ENCODE measurements around the gene COX7A1.
"Not testable (repeated sequence)": the region's sequence is repeated elsewhere in the genome, so short reads cannot be mapped to it uniquely, and the experiment has no call there.

The COX7A1 gene

GRCh38 chr19:36142496-36142895 lies 9.8 kb downstream of the COX7A1 start:
- Histone ChIP-seq H3K27me3 (ENCODE audit: control insufficient read depth in 2 of 2, insufficient read depth in 2 of 2, low read length in 2 of 2) (no peaks in the 10 kb centered on the region), H3K4me3 (ENCODE audit: low read length in 2 of 2) (no peak overlapping the region), H3K4me1 (ENCODE audit: control insufficient read depth in 2 of 2, insufficient read depth in 2 of 2, low read length in 2 of 2) (peaks cover 9 to 14% of the 10 kb centered on the region in 2 donors), H3K9me3 (ENCODE audit: control insufficient read depth in 2 of 2, low read length in 2 of 2) (no peaks in the 10 kb centered on the region), H3K9ac (ENCODE audit: low read depth in 1 of 2, low read length in 2 of 2) (no peak overlapping the region), H3K36me3 (ENCODE audit: control insufficient read depth in 2 of 2, insufficient read depth in 2 of 2, low read length in 2 of 2) (peaks cover 39 to 46% of the 10 kb centered on the region in 2 donors), H3K27ac (ENCODE audit: low read depth in 2 of 2, low read length in 2 of 2) (no peak overlapping the region)

GRCh38 chr19:36142046-36142445 lies 10.2 kb downstream of the COX7A1 start:
- Histone ChIP-seq H3K9me3 (ENCODE audit: control insufficient read depth in 2 of 2, low read length in 2 of 2) (no peaks in the 10 kb centered on the region), H3K4me3 (ENCODE audit: low read length in 2 of 2) (no peak overlapping the region), H3K9ac (ENCODE audit: low read depth in 1 of 2, low read length in 2 of 2) (no peak overlapping the region), H3K27ac (ENCODE audit: low read depth in 2 of 2, low read length in 2 of 2) (no peak overlapping the region), H3K27me3 (ENCODE audit: control insufficient read depth in 2 of 2, insufficient read depth in 2 of 2, low read length in 2 of 2) (no peaks in the 10 kb centered on the region), H3K4me1 (ENCODE audit: control insufficient read depth in 2 of 2, insufficient read depth in 2 of 2, low read length in 2 of 2) (peaks cover 11 to 19% of the 10 kb centered on the region in 2 donors), H3K36me3 (ENCODE audit: control insufficient read depth in 2 of 2, insufficient read depth in 2 of 2, low read length in 2 of 2) (peaks cover 37 to 44% of the 10 kb centered on the region in 2 donors)

- no peaks in the 10 kb centered on the region for H3K27me3 ChIP-seq (ENCODE audit: control insufficient read depth in 2 of 2, insufficient read depth in 2 of 2, low read length in 2 of 2)
- peak overlapping the region; percentile 98 to 99 for H3K4me3 ChIP-seq (ENCODE audit: low read length in 2 of 2)
- peaks cover 31 to 38% of the 10 kb centered on the region in 2 donors for H3K36me3 ChIP-seq (ENCODE audit: control insufficient read depth in 2 of 2, insufficient read depth in 2 of 2, low read length in 2 of 2)
- H3K4me1 ChIP-seq (ENCODE audit: control insufficient read depth in 2 of 2, insufficient read depth in 2 of 2, low read length in 2 of 2) = peaks cover 17 to 24% of the 10 kb centered on the region in 2 donors
- no peaks in the 10 kb centered on the region for H3K9me3 ChIP-seq (ENCODE audit: control insufficient read depth in 2 of 2, low read length in 2 of 2)
- H3K27ac ChIP-seq (ENCODE audit: low read depth in 2 of 2, low read length in 2 of 2) = peak overlapping the region; percentile 99 to 100
- peak overlapping the region in 1 of 2 donors; percentile 100 for H3K9ac ChIP-seq (ENCODE audit: low read depth in 1 of 2, low read length in 2 of 2)
These were observed 11.0 kb downstream of the COX7A1 start for GRCh38 chr19:36141039-36141927.

GRCh38 chr19:36140304-36141038 lies 11.8 kb downstream of the COX7A1 start:
- no peaks in the 10 kb centered on the region for H3K27me3 ChIP-seq (ENCODE audit: control insufficient read depth in 2 of 2, insufficient read depth in 2 of 2, low read length in 2 of 2)
- peaks cover 23 to 30% of the 10 kb centered on the region in 2 donors for H3K36me3 ChIP-seq (ENCODE audit: control insufficient read depth in 2 of 2, insufficient read depth in 2 of 2, low read length in 2 of 2)
- peaks cover 17 to 26% of the 10 kb centered on the region in 2 donors for H3K4me1 ChIP-seq (ENCODE audit: control insufficient read depth in 2 of 2, insufficient read depth in 2 of 2, low read length in 2 of 2)
- H3K4me3 ChIP-seq (ENCODE audit: low read length in 2 of 2) = peak overlapping the region; percentile 98 to 99
- no peaks in the 10 kb centered on the region for H3K9me3 ChIP-seq (ENCODE audit: control insufficient read depth in 2 of 2, low read length in 2 of 2)
- peak overlapping the region; percentile 99 to 100 for H3K27ac ChIP-seq (ENCODE audit: low read depth in 2 of 2, low read length in 2 of 2)
- peak overlapping the region; percentile 100 for H3K9ac ChIP-seq (ENCODE audit: low read depth in 1 of 2, low read length in 2 of 2)

- Histone ChIP-seq H3K36me3 (ENCODE audit: control insufficient read depth in 2 of 2, insufficient read depth in 2 of 2, low read length in 2 of 2) (peaks cover 20 to 22% of the 10 kb centered on the region in 2 donors), H3K4me1 (ENCODE audit: control insufficient read depth in 2 of 2, insufficient read depth in 2 of 2, low read length in 2 of 2) (peaks cover 17 to 26% of the 10 kb centered on the region in 2 donors), H3K27ac (ENCODE audit: low read depth in 2 of 2, low read length in 2 of 2) (peak within 1 kb of the TSS; percentile 99 to 100), H3K9me3 (ENCODE audit: control insufficient read depth in 2 of 2, low read length in 2 of 2) (no peaks in the 10 kb centered on the region), H3K9ac (ENCODE audit: low read depth in 1 of 2, low read length in 2 of 2) (peak within 1 kb of the TSS; percentile 100), H3K4me3 (ENCODE audit: low read length in 2 of 2) (peak within 1 kb of the TSS; percentile 98 to 99), H3K27me3 (ENCODE audit: control insufficient read depth in 2 of 2, insufficient read depth in 2 of 2, low read length in 2 of 2) (no peaks in the 10 kb centered on the region)
These were observed 12.6 kb downstream of the COX7A1 start, which contains the start of gene CAPNS1 for GRCh38 chr19:36139473-36140303. Gene CAPNS1 (plus strand): TSS chr19:36140066. CDS start chr19:36141012, 946 bp downstream.

- Histone ChIP-seq H3K9ac (ENCODE audit: low read depth in 1 of 2, low read length in 2 of 2) (peak overlapping the region; percentile 100), H3K4me1 (ENCODE audit: control insufficient read depth in 2 of 2, insufficient read depth in 2 of 2, low read length in 2 of 2) (peaks cover 17 to 26% of the 10 kb centered on the region in 2 donors), H3K27ac (ENCODE audit: low read depth in 2 of 2, low read length in 2 of 2) (peak overlapping the region; percentile 99 to 100), H3K9me3 (ENCODE audit: control insufficient read depth in 2 of 2, low read length in 2 of 2) (no peaks in the 10 kb centered on the region), H3K4me3 (ENCODE audit: low read length in 2 of 2) (peak overlapping the region; percentile 98 to 99), H3K27me3 (ENCODE audit: control insufficient read depth in 2 of 2, insufficient read depth in 2 of 2, low read length in 2 of 2) (no peaks in the 10 kb centered on the region), H3K36me3 (ENCODE audit: control insufficient read depth in 2 of 2, insufficient read depth in 2 of 2, low read length in 2 of 2) (peaks cover 14 to 16% of the 10 kb centered on the region in 2 donors)
These were observed 13.2 kb downstream of the COX7A1 start for GRCh38 chr19:36139120-36139472.

- H3K9ac ChIP-seq (ENCODE audit: low read depth in 1 of 2, low read length in 2 of 2) = peak overlapping the region; percentile 16 to 44
- peaks cover 2 to 4% of the 10 kb centered on the region in 2 donors for H3K36me3 ChIP-seq (ENCODE audit: control insufficient read depth in 2 of 2, insufficient read depth in 2 of 2, low read length in 2 of 2)
- H3K27ac ChIP-seq (ENCODE audit: low read depth in 2 of 2, low read length in 2 of 2) = peak overlapping the region; percentile 78 to 82
- H3K4me1 ChIP-seq (ENCODE audit: control insufficient read depth in 2 of 2, insufficient read depth in 2 of 2, low read length in 2 of 2) = peaks cover 17 to 26% of the 10 kb centered on the region in 2 donors
- H3K4me3 ChIP-seq (ENCODE audit: low read length in 2 of 2) = peak overlapping the region; percentile 45 to 50
- no peaks in the 10 kb centered on the region for H3K9me3 ChIP-seq (ENCODE audit: control insufficient read depth in 2 of 2, low read length in 2 of 2)
- no peaks in the 10 kb centered on the region for H3K27me3 ChIP-seq (ENCODE audit: control insufficient read depth in 2 of 2, insufficient read depth in 2 of 2, low read length in 2 of 2)
These were observed 15.1 kb downstream of the COX7A1 start for GRCh38 chr19:36136964-36137686.

- not testable (repeated sequence) for H3K9ac ChIP-seq (ENCODE audit: low read depth in 1 of 2, low read length in 2 of 2); H3K9me3 ChIP-seq (ENCODE audit: control insufficient read depth in 2 of 2, low read length in 2 of 2); H3K27ac ChIP-seq (ENCODE audit: low read depth in 2 of 2, low read length in 2 of 2); H3K36me3 ChIP-seq (ENCODE audit: control insufficient read depth in 2 of 2, insufficient read depth in 2 of 2, low read length in 2 of 2); H3K4me3 ChIP-seq (ENCODE audit: low read length in 2 of 2); H3K27me3 ChIP-seq (ENCODE audit: control insufficient read depth in 2 of 2, insufficient read depth in 2 of 2, low read length in 2 of 2)
- peaks cover 13 to 23% of the 10 kb centered on the region in 2 donors for H3K4me1 ChIP-seq (ENCODE audit: control insufficient read depth in 2 of 2, insufficient read depth in 2 of 2, low read length in 2 of 2)
These were observed 17.4 kb downstream of the COX7A1 start for GRCh38 chr19:36134867-36135266.

- H3K36me3 ChIP-seq (ENCODE audit: control insufficient read depth in 2 of 2, insufficient read depth in 2 of 2, low read length in 2 of 2); H3K9ac ChIP-seq (ENCODE audit: low read depth in 1 of 2, low read length in 2 of 2); H3K9me3 ChIP-seq (ENCODE audit: control insufficient read depth in 2 of 2, low read length in 2 of 2); H3K27ac ChIP-seq (ENCODE audit: low read depth in 2 of 2, low read length in 2 of 2); H3K4me3 ChIP-seq (ENCODE audit: low read length in 2 of 2); H3K27me3 ChIP-seq (ENCODE audit: control insufficient read depth in 2 of 2, insufficient read depth in 2 of 2, low read length in 2 of 2): not testable (repeated sequence)
- peaks cover 13 to 17% of the 10 kb centered on the region in 2 donors for H3K4me1 ChIP-seq (ENCODE audit: control insufficient read depth in 2 of 2, insufficient read depth in 2 of 2, low read length in 2 of 2)
These were observed 21.0 kb downstream of the COX7A1 start for GRCh38 chr19:36131221-36131620.

All from mucosa of rectum (tissue), 2 donors.